NCI-H524 (cell line): ENCODE results near the gene PRPF8.
"Not testable (repeated sequence)": the region's sequence is repeated elsewhere in the genome, so short reads cannot be mapped to it uniquely, and the experiment has no call there.

Experiments
- DNase-seq, 2 experiments: peaks; one replicate each; lab custom pipeline; 2025; lab: John Stamatoyannopoulos, UW

PRPF8 gene

GRCh38 chr17:1716076-1716911 is 31.6 kb upstream of the PRPF8 start:
- DNase-seq: peak; percentile 98 to 99

- DNase-seq: no peak
These were observed 31.1 kb upstream of the PRPF8 start for GRCh38 chr17:1715803-1716075.

- DNase-seq: no peak
These were observed 30.5 kb upstream of the PRPF8 start for GRCh38 chr17:1714980-1715802.

GRCh38 chr17:1714427-1714979 is 29.8 kb upstream of the PRPF8 start:
- DNase-seq: peak in 1 of 2 experiments; percentile 17

- peak; percentile 30 to 55 for DNase-seq
These were observed 29.3 kb upstream of the PRPF8 start for GRCh38 chr17:1713878-1714426.

GRCh38 chr17:1713160-1713877 is 28.7 kb upstream of the PRPF8 start:
- DNase-seq: no peak

- no peak for DNase-seq
These were observed 27.6 kb upstream of the PRPF8 start for GRCh38 chr17:1712271-1712670.

GRCh38 chr17:1711804-1712203 is 27.1 kb upstream of the PRPF8 start:
- no peak for DNase-seq

GRCh38 chr17:1710807-1711553 is 26.3 kb upstream of the PRPF8 start:
- no peak for DNase-seq

GRCh38 chr17:1709971-1710806 is 25.5 kb upstream of the PRPF8 start, which contains the start of gene TLCD2:
TSS of gene TLCD2 (minus strand) at chr17:1710377. CDS start at chr17:1710242, 135 bp downstream.
- DNase-seq: peak in 1 of 2 experiments; percentile 19

- no peak for DNase-seq
These were observed 24.8 kb upstream of the PRPF8 start for GRCh38 chr17:1709403-1709951.

GRCh38 chr17:1708791-1709346 is 24.2 kb upstream of the PRPF8 start:
- DNase-seq: not testable (repeated sequence)

- no peak for DNase-seq
These were observed 22.4 kb upstream of the PRPF8 start for GRCh38 chr17:1707107-1707506.

GRCh38 chr17:1705004-1705403 is 20.3 kb upstream of the PRPF8 start:
- no peak for DNase-seq

- no peak for DNase-seq
These were observed 18.4 kb upstream of the PRPF8 start for GRCh38 chr17:1703063-1703462.

- not testable (repeated sequence) for DNase-seq
These were observed 15.2 kb upstream of the PRPF8 start for GRCh38 chr17:1699891-1700290.

- DNase-seq: no peak
These were observed 13.0 kb upstream of the PRPF8 start for GRCh38 chr17:1697681-1698080.

GRCh38 chr17:1695365-1695764 is 10.7 kb upstream of the PRPF8 start:
- no peak for DNase-seq

- no peak for DNase-seq
These were observed 8.7 kb upstream of the PRPF8 start for GRCh38 chr17:1693339-1693738.
